ENCODE data around the gene ATP2B3.
A peak's percentile ranks its signal among the peaks of the same experiment; 100 is the strongest.
"Not testable (repeated sequence)": the region's sequence is repeated elsewhere in the genome, so short reads cannot be mapped to it uniquely, and the experiment has no call there.

The ATP2B3 gene

GRCh38 chrX:153602601-153603000 is 85.2 kb downstream of the ATP2B3 start:
- no peak for DNase-seq (ENCODE audit: low spot score)
- TF ChIP-seq, protein P1, sequence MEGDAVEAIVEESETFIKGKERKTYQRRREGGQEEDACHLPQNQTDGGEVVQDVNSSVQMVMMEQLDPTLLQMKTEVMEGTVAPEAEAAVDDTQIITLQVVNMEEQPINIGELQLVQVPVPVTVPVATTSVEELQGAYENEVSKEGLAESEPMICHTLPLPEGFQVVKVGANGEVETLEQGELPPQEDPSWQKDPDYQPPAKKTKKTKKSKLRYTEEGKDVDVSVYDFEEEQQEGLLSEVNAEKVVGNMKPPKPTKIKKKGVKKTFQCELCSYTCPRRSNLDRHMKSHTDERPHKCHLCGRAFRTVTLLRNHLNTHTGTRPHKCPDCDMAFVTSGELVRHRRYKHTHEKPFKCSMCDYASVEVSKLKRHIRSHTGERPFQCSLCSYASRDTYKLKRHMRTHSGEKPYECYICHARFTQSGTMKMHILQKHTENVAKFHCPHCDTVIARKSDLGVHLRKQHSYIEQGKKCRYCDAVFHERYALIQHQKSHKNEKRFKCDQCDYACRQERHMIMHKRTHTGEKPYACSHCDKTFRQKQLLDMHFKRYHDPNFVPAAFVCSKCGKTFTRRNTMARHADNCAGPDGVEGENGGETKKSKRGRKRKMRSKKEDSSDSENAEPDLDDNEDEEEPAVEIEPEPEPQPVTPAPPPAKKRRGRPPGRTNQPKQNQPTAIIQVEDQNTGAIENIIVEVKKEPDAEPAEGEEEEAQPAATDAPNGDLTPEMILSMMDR (IDR thresholded peaks at IDR 0.05; ENCODE audit: extremely low read depth, missing control alignments), result no peak

DNA sequence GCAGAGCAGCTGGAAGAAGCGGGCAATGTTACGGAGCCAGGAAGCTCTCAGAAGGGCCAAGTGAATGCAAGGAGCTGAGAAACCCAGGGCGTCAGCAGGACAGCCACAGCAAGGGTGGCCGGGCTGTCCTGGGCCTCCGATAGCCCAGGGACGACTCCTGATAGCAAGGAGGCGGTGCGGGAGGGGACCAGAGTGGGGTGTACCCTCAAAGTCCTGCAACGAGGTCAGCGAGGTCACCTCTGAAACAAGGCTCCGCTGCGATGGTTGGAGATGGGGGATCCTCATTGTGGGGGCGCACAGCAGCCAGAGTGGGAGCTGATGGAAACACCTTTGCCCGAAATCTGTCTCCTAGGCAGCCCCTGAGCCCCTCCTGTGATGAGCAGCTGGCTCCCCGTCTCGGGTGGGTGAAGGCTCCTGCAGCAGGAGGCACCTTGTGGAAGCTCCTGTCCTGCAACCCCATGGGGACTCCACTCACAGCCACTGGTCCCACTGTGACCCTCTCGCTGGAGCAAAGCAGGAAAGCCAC is 85.8 kb downstream of the ATP2B3 start:
- TF ChIP-seq, protein P1 (IDR thresholded peaks at IDR 0.05; ENCODE audit: extremely low read depth, missing control alignments), result no peak
- no peak for DNase-seq (ENCODE audit: low spot score)

DNA sequence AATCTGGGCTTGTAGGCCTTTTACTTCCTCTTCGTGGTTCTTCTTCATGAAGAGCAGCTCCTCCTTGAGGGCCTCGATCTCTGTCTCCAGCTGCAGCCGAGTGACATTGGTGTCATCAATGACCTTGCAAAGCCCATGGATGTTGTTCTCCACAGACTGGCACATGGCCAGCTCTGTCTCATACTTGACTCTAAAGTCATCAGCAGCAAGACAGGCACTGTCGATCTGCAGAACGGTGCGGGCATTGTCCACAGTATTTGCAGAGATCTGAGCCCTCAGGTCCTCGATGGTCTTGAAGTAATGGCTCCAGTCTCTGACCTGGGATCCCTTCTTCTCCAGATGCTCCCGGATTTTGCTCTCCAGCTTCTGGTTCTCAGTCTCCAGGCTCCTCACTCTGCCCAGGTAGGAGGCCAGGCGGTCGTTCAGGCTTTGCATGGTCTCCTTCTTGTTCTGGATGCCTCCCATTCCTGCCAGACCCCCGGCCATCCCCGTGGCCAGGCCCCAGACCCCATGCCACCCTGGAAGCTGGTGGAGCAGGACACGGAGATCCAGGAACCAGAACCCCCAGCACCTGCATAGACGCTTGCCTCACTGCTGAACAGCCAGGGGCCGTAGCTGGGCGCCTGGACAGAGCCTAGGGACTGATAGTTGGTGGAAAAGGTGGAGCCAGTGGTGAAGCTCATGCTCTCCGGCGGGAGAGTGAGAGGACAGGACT is 87.4 kb downstream of the ATP2B3 start:
- not testable (repeated sequence) for DNase-seq (ENCODE audit: low spot score)

GRCh38 chrX:153606503-153606902 is 89.1 kb downstream of the ATP2B3 start:
- TF ChIP-seq, protein P1 (IDR thresholded peaks at IDR 0.05; ENCODE audit: extremely low read depth, missing control alignments), result no peak
- no peak for DNase-seq (ENCODE audit: low spot score)

GRCh38 chrX:153608376-153608775 is 90.9 kb downstream of the ATP2B3 start:
- TF ChIP-seq, protein P1 (IDR thresholded peaks at IDR 0.05; ENCODE audit: extremely low read depth, missing control alignments), result no peak
- no peak for DNase-seq (ENCODE audit: low spot score)

GRCh38 chrX:153608806-153609205 is 91.4 kb downstream of the ATP2B3 start:
- DNase-seq (ENCODE audit: low spot score), result no peak
- TF ChIP-seq, protein P1 (IDR thresholded peaks at IDR 0.05; ENCODE audit: extremely low read depth, missing control alignments), result no peak

- TF ChIP-seq, protein P1 (IDR thresholded peaks at IDR 0.05; ENCODE audit: extremely low read depth, missing control alignments), result peak; percentile 39
Observed at GRCh38 chrX:153609917-153610835, 92.7 kb downstream of the ATP2B3 start.

More at GRCh38 chrX:153609917-153610835, 92.7 kb downstream of the ATP2B3 start:
- peak; percentile 73 for DNase-seq (ENCODE audit: low spot score)
